ENCODE data around the gene OXSR1.

- TF ChIP-seq CTCF (IDR thresholded peaks at IDR 0.05 in 4 of 5, conservative IDR thresholded peaks at IDR 0.05 in 1 of 5) (no peak), POLR2A (IDR thresholded peaks at IDR 0.05) (no peak)
Observed at GRCh38 chr3:38125305-38126120, 39.8 kb upstream of the OXSR1 start.
